ENCODE measurements around the gene CTSO.

The CTSO gene, protein sequence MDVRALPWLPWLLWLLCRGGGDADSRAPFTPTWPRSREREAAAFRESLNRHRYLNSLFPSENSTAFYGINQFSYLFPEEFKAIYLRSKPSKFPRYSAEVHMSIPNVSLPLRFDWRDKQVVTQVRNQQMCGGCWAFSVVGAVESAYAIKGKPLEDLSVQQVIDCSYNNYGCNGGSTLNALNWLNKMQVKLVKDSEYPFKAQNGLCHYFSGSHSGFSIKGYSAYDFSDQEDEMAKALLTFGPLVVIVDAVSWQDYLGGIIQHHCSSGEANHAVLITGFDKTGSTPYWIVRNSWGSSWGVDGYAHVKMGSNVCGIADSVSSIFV

DNA sequence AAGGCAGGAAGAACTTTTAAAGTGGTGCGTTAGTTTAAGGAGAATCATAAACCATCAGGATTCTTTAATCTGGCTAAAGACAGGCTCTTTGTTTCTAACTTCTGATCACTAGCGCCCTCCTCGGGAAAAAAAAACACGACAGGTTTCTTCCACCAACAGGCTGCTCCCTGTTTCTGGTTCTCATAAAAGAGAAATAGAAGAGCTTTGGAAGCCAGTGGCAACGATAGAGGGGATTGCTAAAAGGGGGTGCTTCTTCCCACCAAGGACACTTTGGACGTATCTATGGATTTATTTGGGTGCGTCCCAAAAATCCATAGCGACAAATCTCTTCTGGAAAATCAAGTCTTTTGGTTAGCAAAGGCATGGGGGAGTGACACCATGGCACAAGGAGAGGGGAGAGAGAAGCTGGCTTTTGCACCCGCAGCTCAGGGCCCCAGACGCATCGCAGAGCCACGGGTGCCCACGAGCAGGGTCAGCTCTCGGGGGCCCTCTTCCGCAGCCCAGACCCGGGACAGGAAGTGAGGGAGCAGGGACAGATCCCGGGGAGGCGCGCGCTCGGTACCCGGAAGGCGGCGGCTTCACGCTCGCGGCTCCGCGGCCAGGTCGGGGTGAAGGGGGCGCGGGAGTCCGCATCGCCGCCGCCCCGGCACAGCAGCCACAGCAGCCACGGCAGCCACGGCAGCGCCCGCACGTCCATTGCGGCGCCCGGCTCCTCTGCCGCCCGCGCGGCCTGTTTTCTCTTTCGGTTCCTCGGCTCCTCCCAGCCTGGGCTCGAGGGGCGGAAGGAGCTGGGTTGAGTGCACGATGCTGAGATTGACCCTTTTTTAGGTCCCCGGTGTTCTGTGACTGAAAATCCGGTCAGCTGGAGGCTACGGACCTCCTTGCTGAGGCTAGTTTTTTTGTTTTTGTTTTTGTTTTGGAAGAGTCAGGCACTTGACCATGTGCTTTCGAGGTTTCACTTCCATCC, at the start of gene CTSO:
TSS of gene CTSO (minus strand) at position 716 of the 967 bp plus-strand sequence. CDS start at position 697, 19 bp downstream.
- peak; percentile 79 for DNase-seq (ENCODE audit: low spot score)

DNA sequence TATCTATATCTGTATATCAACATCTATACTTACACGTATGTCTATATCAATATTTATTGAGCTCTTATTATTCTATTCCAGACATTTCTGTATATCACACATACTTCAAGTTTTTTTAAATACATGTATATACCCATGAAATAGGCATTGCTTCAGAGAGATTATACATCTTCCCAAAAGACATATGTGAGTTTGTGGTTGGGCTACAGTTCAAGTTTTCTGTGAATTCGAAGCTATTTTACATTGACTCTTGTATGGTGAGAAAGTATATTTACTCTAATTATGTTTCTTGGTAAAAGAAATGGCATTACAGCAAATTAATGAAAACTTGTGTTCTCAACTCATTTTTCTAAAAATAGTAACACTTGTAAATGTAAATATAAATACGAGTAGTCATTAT, 46.8 kb upstream of the CTSO start:
- no peak for DNase-seq (ENCODE audit: low spot score)

DNA sequence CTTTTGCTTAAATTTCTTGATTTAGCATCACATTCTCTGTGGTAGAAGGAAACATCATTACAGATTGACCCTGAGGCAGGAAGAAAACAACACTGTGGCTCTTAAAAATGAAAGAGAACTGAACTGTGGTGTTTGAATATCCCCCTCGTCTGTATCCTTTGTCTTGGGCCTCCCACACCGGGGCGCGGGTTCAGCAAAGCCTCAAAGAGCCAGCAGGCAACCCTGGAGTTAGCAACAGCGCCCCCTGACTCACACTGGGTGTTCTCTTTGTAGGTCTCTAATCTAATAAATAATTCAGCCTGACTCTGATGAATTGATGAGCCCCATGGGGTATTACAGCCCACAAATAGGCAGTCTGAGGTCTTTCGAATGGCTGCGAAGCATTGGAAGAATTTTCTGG, 46.1 kb upstream of the CTSO start:
- no peak for DNase-seq (ENCODE audit: low spot score)

DNA sequence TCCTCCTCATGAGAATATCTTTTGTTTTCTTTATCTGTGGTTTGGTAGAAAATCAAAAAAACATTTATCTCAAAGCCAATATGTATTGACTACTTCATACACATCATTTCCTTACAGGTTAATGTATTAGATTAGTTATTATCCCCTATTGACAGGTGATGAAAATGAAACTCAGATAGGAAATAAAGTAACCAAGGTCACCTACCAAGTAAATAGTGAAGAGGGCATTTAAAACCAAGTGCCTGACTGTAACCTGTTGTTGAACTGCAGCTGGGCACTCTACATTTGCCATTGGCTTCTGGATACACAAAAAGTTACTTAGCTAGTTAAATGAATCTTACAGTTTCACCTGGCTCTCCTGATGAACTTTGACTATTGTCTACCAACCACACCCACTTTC, 41.4 kb upstream of the CTSO start:
- no peak for DNase-seq (ENCODE audit: low spot score)

DNA sequence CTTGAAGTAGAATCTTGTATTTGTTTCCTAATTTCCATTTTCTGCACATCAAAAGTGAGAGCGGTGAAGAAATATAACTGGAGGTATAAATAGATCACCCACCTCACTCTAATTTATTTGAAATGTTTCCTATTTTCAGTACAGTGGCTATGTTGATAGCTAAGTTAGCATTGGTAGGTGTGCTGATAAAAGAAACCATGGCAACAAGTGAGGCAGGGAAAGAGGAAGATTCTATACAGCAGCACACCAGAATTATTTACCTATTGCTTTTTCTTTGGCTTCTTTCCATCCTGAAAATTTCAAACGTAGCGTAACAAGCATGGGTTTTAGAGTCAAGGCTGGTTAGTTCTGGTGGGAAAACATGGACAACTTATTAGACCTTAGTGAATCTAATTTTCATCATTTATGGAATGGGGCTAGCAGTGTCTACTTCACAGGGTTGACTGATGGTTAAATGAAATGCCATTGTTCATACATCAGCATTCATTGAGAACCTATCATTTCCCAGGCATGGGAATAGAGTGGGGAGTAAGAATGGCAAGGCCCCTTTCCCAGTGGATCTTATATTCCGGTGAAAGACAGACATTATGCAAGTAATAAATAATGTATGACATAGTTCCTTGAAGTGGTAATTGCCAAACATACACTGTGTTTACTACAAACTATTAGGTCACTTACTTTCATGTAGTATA, 30.6 kb upstream of the CTSO start:
- no peak for DNase-seq (ENCODE audit: low spot score)

DNA sequence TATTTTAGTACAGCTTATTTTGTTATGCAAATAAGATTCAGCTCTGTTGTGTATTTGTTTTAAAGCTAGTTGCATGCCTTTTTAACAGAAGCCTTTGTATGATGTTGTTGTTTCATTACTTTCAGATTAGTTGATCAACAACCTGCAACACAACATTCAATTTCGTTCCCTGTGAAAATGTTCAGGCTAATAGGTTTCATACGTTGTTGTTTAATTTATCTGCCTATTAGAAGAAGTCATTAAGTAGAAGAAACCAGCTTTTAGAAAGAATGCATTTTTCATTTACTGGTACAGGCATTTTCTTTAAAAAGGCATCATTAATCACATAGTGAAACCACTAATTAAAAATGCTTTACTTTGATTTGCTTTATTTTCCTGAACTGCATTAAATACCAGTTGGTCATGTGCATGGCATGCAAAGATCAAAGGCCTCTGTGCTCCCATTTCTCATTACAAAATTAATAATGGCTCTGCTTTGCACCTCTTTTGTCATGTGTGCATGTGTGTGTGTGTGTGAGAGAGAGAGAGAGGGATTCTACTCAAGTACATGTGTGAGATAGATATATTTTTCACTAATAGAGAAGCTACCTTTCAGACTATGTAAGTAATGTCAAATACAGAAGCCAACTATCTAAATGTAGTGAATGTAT, 29.2 kb upstream of the CTSO start:
- no peak for DNase-seq (ENCODE audit: low spot score)

DNA sequence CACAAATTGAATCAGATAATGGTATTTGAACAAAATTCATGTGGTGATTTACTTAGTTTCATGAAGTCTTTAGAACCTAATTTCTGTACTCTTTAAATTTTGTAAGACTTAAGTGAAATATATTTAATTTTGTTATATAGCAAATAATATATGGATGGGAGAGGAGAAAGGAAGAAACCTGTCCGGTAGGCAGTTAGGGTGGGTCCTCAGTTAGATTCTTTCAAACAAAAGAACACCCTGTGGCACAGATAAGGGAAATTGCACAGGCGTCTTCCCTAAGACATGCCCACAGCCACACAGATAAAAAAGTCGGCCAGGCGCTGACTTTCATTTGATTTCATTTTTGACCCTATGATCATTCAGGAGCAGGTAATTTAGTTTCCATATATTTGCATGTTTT, 25.1 kb upstream of the CTSO start:
- no peak for DNase-seq (ENCODE audit: low spot score)

DNA sequence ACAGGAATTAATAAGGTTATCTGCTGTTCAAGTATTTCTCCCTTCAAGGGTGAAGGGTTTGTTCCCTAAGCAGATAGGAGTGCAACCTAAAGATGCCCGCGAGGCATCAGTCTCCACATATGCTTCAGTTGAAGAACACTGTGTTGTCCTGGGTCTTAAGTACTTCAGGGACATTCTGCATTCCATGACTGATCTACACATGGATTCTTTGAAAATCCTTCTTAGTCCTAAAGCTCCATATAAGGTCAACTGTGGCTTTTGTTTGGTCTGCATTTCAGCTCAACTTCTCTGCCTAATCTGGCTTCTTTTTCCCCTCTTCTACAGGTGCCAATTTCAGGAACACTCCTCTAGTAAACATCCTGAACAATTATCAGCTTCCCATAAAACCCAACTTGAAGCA, 21.8 kb upstream of the CTSO start:
- no peak for DNase-seq (ENCODE audit: low spot score)

DNA sequence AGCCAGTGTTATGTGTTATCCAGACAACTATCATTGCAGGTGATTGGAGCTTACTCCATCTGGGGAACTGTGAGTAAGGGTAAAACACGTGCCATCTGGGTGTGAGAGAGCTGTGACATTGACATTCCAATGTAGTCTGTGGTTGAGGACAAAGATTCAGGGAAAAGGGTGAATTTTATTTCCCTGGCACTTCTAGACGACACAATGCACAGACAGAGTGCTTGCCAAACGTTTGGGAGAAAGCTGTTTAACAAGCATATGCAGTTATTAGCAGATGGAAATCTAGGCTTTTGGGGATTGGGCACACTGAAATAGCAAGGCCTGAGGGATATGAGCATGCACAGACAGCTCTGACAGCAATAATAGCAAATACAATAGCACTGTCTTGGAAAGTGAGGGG, 21.3 kb upstream of the CTSO start:
- DNase-seq (ENCODE audit: low spot score), result no peak

DNA sequence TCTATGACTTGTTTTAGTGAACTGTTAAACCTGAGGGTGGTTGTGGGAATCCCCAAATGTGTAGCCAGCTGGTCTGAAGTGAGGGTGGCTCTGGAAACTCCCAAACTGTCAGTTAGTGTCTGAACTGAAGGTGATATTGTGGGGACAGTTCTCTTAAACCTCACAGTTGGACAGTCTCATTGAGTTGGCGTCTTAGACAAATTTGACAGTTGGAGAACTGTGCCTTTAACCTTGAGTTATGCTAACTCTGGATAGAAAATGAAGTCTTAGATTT, 20.7 kb upstream of the CTSO start:
- DNase-seq (ENCODE audit: low spot score), result no peak

DNA sequence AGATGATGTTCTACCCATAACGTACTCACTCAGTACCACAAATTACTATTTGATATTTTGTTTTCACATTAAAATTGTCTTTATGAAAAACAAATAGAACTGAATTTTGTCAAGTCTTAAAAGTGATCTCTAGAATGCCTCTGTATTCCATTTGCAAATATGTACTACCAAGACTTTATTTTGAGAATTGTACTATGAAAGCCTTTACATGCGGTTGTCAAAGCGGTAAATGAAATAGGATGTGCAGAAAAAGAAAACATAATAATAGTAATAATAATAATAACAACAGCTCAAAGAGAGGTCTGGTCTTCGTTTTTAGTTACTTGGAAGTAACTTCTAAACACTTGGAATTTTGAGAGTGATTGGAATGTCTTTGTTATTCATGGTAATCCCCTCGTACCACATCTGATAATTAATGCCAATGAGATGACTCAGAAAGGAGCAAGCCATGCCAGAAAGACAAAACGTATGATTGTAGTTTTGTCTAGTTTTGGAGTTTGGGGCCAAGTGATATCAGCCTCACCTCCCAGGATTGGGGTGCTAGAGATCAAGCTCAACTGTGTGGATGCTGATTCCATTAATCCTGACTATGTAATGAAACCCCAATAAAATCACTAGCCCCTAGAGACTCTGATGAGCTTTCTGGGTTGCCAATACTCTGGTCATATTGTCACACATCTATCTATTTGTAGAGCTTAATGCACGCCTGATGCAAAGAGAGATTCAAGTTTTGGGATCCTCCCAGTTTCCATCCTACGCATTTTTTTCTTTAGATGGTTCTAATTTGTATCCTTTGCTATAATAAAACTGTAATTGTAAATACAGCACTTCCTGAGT, 20.2 kb upstream of the CTSO start:
- DNase-seq (ENCODE audit: low spot score), result no peak

DNA sequence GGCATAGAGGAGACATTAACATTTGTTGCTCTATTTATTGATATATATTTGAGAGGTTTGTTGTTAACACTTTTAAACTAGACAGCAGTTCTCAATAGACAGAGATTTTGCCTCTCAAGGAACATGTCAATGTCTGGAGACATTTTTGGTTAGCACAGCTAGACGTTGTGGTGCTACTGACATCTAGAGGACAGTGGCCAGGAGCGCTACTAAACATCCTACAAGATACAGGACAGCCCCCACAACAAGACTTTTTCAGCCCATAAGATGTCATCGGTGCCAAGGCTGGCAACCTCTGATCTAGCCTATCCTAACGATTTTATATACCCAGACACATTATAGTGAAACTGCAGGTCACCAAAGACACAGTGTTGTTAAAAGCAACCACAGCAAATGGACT, 18.4 kb upstream of the CTSO start:
- DNase-seq (ENCODE audit: low spot score), result peak; percentile 52

DNA sequence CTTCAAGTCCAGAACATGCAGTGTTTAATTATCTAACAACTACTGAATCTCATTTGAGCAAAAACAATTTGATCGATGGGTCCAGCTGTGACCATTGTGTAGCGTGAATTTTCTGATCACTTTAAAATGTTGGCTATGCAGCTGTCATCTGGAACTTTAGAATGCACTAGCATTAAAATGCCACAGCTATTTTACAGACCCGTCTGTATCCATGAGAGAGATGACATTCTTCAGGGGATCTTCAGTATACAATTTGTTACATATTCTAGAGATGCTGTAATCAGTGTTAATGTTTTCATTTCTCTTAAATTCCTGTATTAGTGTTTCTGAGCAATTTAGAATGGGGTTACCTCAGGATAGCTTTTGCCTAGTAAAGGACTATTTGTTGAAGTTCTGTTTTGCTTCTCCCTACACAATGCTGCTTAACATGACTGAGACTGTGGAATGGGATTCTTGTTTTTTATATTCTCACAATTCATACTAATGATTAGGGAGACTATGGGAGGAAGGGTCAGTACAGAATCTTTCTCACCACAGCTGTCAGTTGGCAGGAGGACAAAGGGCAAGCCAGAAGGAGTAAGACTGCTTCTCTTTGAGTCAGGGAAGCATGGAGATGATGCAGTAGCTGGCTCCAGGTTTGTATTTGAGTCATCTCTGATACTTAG, 13.2 kb upstream of the CTSO start:
- no peak for DNase-seq (ENCODE audit: low spot score)

DNA sequence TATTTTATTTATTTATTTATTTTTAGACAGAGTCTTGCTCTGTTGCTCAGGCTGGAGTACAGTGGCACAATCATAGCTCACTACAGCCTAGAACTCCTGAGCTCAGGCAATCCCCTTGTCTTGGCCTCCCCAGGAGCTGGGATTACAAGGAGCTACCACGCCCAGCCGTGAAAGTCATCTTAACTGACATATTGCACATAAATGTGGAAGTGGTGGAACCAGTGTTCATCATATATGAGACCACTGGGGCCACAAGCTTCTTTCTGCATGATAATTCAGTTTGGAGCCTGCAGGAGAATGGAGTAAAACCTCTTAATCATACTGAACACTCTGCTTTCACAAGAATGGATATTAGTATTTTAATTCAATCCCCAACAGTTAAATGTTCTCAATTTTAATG, 12.5 kb upstream of the CTSO start:
- no peak for DNase-seq (ENCODE audit: low spot score)

DNA sequence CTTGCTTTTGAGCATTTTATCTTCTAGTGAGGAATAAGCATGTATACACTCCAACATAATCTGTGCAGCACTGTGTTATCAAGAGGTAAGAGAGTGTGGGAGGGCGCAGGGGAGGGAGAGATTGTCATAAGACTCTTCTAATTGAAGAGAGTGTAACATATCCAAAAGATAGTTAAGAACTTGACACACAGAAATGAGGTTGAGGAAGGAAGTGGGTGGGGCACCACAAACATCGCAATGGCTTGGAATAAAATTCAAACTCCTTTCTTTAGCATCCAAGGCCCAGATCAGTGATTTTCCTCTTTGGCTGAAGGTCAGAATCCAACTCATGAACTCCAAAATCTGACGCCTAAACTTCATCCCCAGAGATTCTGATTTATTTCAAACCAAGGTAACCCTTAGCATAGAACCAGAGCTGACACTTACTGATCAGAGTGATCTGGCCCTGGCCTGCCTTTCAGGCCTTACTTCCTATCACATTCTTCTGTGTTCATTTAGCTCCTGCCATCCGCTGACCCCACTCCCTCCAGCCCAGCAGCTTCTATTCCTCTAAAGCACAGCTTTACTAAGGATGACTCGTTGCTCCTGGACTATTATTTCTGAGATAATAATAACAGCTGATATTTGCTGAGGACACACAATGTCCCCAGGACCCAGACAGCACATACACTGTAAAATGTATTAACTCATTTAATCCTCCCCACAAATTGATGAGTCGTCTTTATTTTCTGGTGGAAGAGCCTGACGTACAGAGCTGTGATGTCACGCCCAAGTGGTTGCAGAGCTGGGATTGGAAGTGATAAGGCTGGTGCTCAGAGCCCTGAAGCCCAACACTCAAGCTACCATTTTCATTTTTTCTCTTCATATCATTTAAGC, 10.6 kb upstream of the CTSO start:
- no peak for DNase-seq (ENCODE audit: low spot score)

DNA sequence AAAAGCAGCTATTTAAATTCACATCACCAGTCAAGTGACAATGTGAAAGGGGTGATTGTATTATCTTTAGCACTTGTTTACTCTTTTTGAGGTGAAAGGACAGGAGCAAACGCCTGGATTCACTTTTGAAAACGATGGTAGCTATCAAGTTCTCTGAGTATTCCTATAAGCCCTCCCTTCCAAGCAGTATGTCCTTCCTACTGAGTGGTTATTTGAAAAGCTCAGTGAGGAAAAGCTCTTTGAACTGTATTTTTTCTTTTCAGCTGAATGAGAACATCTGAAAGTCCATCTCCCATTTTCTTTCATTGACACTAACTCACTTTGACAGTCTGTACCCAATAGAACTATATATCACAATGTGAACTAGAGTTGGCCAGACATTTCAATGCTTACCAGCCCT, 9.1 kb upstream of the CTSO start:
- DNase-seq (ENCODE audit: low spot score), result no peak

DNA sequence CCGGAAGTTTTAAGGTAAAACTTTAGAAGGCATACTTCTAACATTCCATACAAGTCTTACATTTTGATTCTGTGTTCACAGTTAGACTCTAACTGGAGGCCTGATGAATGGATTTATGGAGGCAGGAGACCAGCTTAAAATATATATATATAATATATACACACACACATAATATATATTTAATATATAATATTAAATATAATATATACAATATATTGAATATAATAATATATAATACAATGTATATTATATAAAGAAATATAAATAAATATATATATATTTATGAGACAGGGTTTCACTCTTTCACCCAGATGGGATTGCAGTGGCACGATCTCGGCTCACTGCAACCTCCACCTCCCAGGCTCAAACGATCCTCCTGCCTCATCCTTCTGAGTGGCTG, 7.9 kb upstream of the CTSO start:
- DNase-seq (ENCODE audit: low spot score), result no peak

DNA sequence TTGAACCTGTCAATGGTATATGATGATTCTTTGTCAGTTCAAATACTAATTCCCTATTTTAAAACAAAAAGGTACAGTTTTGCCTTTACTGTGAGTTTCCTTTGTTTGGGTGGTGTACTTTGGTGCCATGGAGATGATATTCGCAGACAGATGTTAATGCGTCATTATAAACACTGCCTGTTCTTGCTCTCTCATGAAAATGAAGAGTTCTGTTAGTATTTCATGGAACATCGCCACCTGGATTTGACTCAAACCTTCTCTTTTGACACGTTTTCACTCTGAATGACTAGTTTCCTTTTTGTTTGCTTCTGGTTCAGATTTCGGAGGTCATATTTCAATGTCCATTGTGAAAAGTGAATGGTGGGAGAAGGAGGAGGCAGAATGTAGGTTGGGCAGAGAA, 6.9 kb upstream of the CTSO start:
- DNase-seq (ENCODE audit: low spot score), result no peak

DNA sequence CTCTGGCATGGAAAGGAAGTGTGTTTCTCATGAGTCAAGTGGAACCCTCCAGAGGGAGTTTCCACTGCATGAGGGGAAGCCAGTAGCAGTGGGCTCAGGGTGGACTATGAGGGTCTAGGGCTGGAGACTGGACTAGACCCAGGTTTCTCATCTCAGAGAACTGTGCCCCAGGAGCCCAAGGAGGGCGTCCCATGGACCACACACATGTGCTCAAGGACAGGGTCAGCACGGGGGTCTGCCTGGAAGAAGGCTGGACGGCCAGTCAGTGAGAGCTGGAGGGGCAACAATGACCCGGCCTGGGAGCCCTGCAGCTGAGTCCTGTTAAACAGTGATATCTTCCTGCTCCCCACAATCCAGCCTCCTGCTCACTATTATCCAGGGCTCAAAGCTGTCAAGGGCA, 5.8 kb upstream of the CTSO start:
- no peak for DNase-seq (ENCODE audit: low spot score)

DNA sequence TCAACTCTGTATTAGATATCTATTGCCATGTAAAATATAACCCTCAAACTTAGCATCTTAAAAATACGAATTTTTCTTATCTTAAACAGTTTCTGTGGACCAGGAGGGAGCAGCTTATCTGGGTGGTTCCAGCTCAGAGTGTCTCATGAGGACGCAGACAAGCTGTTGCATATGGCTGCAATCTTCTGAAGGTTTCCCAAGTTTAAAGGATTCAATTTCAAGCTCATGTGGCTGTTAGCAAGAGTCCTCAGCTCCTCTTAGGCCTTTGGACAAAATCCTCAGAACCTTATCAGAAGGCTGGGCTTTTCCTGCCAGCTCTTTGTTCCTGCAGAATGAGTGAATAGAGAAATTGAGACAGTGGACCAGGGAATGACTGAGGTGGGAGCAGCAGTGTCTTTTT, 2.8 kb upstream of the CTSO start:
- no peak for DNase-seq (ENCODE audit: low spot score)
